Hepatocyte (in vitro differentiated cells): Measurements from ENCODE around the gene GMDS. TPM values are rescaled to one million over a fixed set of nuclear protein-coding genes. Genes with fewer than 3 reads are reported as not detected.

ENCODE experiments used
- DNase-seq: peaks from one replicate; pipeline ENCODE4 v3.0.0-alpha.2; 2016; ENCODE audit warnings: low spot score
- H2AFZ ChIP-seq: fragments of 200-600 bp; sonication (generic); 2 replicates; pipeline ENCODE4 v1.6.0; 2016; ENCODE audit warnings: antibody characterized with exemption, mild to moderate bottlenecking
- H3K27ac ChIP-seq: fragments of 200-600 bp; sonication (generic); 2 replicates; pipeline ENCODE4 v1.5.1; 2016; ENCODE audit warnings: mild to moderate bottlenecking
- H3K27me3 ChIP-seq: fragments of 200-600 bp; sonication (generic); 2 replicates; pipeline ENCODE4 v1.6.1; 2016
- H3K36me3 ChIP-seq: fragments of 200-600 bp; sonication (generic); replicated peaks from 2 replicates; pipeline ENCODE4 v1.5.1; 2016; ENCODE audit warnings: low read depth; ENCODE audit not compliant: insufficient read depth
- H3K4me1 ChIP-seq: fragments of 200-600 bp; sonication (generic); 2 replicates; pipeline ENCODE4 v1.5.1; 2016; ENCODE audit warnings: mild to moderate bottlenecking, moderate library complexity; ENCODE audit not compliant: insufficient read depth
- H3K4me2 ChIP-seq: fragments of 200-600 bp; sonication (generic); 2 replicates; pipeline ENCODE4 v1.6.0; 2016
- H3K4me3 ChIP-seq: fragments of 200-600 bp; sonication (generic); 2 replicates; pipeline ENCODE4 v1.5.1; 2016; ENCODE audit warnings: mild to moderate bottlenecking
- H3K79me2 ChIP-seq: fragments of 200-600 bp; sonication (generic); 2 replicates; pipeline ENCODE4 v1.6.0; 2017; ENCODE audit warnings: mild to moderate bottlenecking
- H3K9me2 ChIP-seq: fragments of 200-600 bp; sonication (generic); replicated peaks from 2 replicates; pipeline ENCODE4 v1.6.0; 2017; ENCODE audit warnings: mild to moderate bottlenecking; ENCODE audit not compliant: insufficient read depth
- H3K9me3 ChIP-seq: fragments of 200-600 bp; sonication (generic); 2 replicates; pipeline ENCODE4 v1.5.1; 2016; ENCODE audit warnings: low read depth, mild to moderate bottlenecking
- H4K20me1 ChIP-seq: fragments of 200-600 bp; sonication (generic); 2 replicates; pipeline ENCODE4 v1.6.0; 2016; ENCODE audit warnings: mild to moderate bottlenecking; ENCODE audit not compliant: insufficient read depth, poor library complexity, severe bottlenecking
- CTCF ChIP-seq: fragments of 200-600 bp; sonication (generic); IDR thresholded peaks from 2 replicates; pipeline ENCODE4 v1.5.1; 2016; ENCODE audit warnings: antibody characterized with exemption, mild to moderate bottlenecking; ENCODE audit not compliant: poor library complexity
- EZH2 ChIP-seq: fragments of 200-600 bp; sonication (generic); IDR thresholded peaks from 2 replicates; pipeline ENCODE4 v1.6.1; 2016; ENCODE audit warnings: antibody characterized with exemption, mild to moderate bottlenecking, borderline replicate concordance
- EZH2phosphoT487 ChIP-seq: fragments of 200-600 bp; sonication (generic); IDR thresholded peaks from one replicate; pipeline ENCODE4 v1.6.1; 2018; ENCODE audit warnings: antibody characterized with exemption, mild to moderate bottlenecking, low read depth, moderate library complexity; ENCODE audit not compliant: unreplicated experiment, severe bottlenecking
- WGBS: methylation state at CpG from one replicate; pipeline ENCODE4 v1.1.6; 2016; ENCODE audit warnings: low lambda C conversion rate; ENCODE audit errors: missing lambda C conversion rate; 5-methylcytosine and 5-hydroxymethylcytosine counted together
- polyA plus RNA-seq: library from polyadenylated mRNA; unstranded; fragments of >200 nt; fragmentation: Nextera tagmentation; extraction: Ambion mirVana; gene quantifications from 2 replicates; pipeline ENCODE4 v1.2.1, GENCODE V29; 2016
- total RNA-seq: library from RNA; depleted of rRNA; stranded (reverse); fragments of >200 nt; gene quantifications from 2 replicates; pipeline ENCODE4 v1.2.3, GENCODE V29; 2014

Gene GMDS
- total and polyA plus RNA-seq, 2 experiments from 2014 or later, result 20.7 to 32.6 TPM

GRCh38 chr6:2259574-2259973 is 14.2 kb upstream of the GMDS start:
- Histone ChIP-seq H3K4me2 (peak overlapping the region; percentile 11), H3K27me3 (no peaks in the 10 kb centered on the region), H2AFZ (no peak overlapping the region), H3K9me3 (no peaks in the 10 kb centered on the region), H3K27ac (peak overlapping the region; percentile 52), H3K79me2 (no peaks in the 10 kb centered on the region), H3K4me3 (no peak overlapping the region), H3K9me2 (no peaks in the 10 kb centered on the region), H3K36me3 (no peaks in the 10 kb centered on the region), H3K4me1 (peaks cover 14% of the 10 kb centered on the region), H4K20me1 (no peaks in the 10 kb centered on the region)
- no peak for DNase-seq
- WGBS, result 94% methylated on average over 5 of the region's 5 CpGs
- no peak for TF ChIP-seq CTCF
- no peak for TF ChIP-seq EZH2
- no peak for TF ChIP-seq EZH2phosphoT487

GRCh38 chr6:2259002-2259494 is 13.6 kb upstream of the GMDS start:
- Histone ChIP-seq H2AFZ (no peak overlapping the region), H4K20me1 (no peaks in the 10 kb centered on the region), H3K9me2 (no peaks in the 10 kb centered on the region), H3K36me3 (no peaks in the 10 kb centered on the region), H3K27me3 (no peaks in the 10 kb centered on the region), H3K9me3 (no peaks in the 10 kb centered on the region), H3K4me1 (peaks cover 14% of the 10 kb centered on the region), H3K4me2 (peak overlapping the region; percentile 11), H3K4me3 (no peak overlapping the region), H3K79me2 (no peaks in the 10 kb centered on the region), H3K27ac (peak overlapping the region; percentile 71)
- WGBS, result 53% methylated on average over 4 of the region's 4 CpGs
- TF ChIP-seq CTCF, result no peak
- no peak for TF ChIP-seq EZH2phosphoT487
- TF ChIP-seq EZH2, result no peak
- DNase-seq, result peak; percentile 38

- Histone ChIP-seq H3K36me3 (no peaks in the 10 kb centered on the region), H2AFZ (no peak overlapping the region), H3K79me2 (no peaks in the 10 kb centered on the region), H4K20me1 (no peaks in the 10 kb centered on the region), H3K4me2 (peak overlapping the region; percentile 11), H3K27me3 (no peaks in the 10 kb centered on the region), H3K9me3 (no peaks in the 10 kb centered on the region), H3K4me3 (no peak overlapping the region), H3K4me1 (peaks cover 14% of the 10 kb centered on the region), H3K27ac (peak overlapping the region; percentile 71), H3K9me2 (no peaks in the 10 kb centered on the region)
- 96% methylated on average over 3 of the region's 3 CpGs for WGBS
- DNase-seq, result no peak
- TF ChIP-seq CTCF (no peak), EZH2 (no peak), EZH2phosphoT487 (no peak)
These were observed 12.7 kb upstream of the GMDS start for GRCh38 chr6:2258112-2258511.

DNA sequence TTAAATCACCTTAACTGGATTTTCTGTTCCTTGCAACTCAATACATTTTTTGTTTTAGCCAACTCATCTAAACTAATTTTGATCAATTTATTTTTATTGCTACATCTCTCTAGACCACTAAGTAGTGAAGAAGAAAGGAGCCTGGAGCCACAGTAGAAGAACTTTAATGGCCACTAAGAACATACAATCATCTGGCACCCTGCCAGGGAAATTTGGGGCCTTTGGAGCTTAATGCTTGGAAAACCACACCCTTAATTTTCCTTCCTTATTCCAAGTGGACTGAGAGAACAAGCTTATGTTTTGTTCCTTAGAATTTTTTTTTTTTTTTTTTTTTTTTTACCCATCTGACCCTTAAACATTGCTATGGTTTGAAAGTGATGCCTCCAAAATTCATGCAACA is 12.0 kb upstream of the GMDS start:
- Histone ChIP-seq H3K27me3 (no peaks in the 10 kb centered on the region), H3K27ac (no peak overlapping the region), H3K9me2 (no peaks in the 10 kb centered on the region), H3K4me1 (peaks cover 14% of the 10 kb centered on the region), H3K4me2 (no peak overlapping the region), H3K9me3 (no peaks in the 10 kb centered on the region), H3K36me3 (no peaks in the 10 kb centered on the region), H3K4me3 (no peak overlapping the region), H2AFZ (no peak overlapping the region), H3K79me2 (no peaks in the 10 kb centered on the region), H4K20me1 (no peaks in the 10 kb centered on the region)
- peak; percentile 32 for DNase-seq
- TF ChIP-seq CTCF, result no peak
- no peak for TF ChIP-seq EZH2phosphoT487
